Hepatocyte (in vitro differentiated cells): Measurements from ENCODE around the gene SCARF2. TPM values are rescaled to one million over a fixed set of nuclear protein-coding genes. Genes with fewer than 3 reads are reported as not detected.
A peak's percentile ranks its signal among the peaks of the same experiment; 100 is the strongest.

Experiments
- DNase-seq: peaks from one replicate; pipeline ENCODE4 v3.0.0-alpha.2; 2016; ENCODE audit warnings: low spot score
- H2AFZ ChIP-seq: fragments of 200-600 bp; sonication (generic); 2 replicates; pipeline ENCODE4 v1.6.0; 2016; ENCODE audit warnings: antibody characterized with exemption, mild to moderate bottlenecking
- H3K27ac ChIP-seq: fragments of 200-600 bp; sonication (generic); 2 replicates; pipeline ENCODE4 v1.5.1; 2016; ENCODE audit warnings: mild to moderate bottlenecking
- H3K27me3 ChIP-seq: fragments of 200-600 bp; sonication (generic); 2 replicates; pipeline ENCODE4 v1.6.1; 2016
- H3K36me3 ChIP-seq: fragments of 200-600 bp; sonication (generic); replicated peaks from 2 replicates; pipeline ENCODE4 v1.5.1; 2016; ENCODE audit warnings: low read depth; ENCODE audit not compliant: insufficient read depth
- H3K4me1 ChIP-seq: fragments of 200-600 bp; sonication (generic); 2 replicates; pipeline ENCODE4 v1.5.1; 2016; ENCODE audit warnings: mild to moderate bottlenecking, moderate library complexity; ENCODE audit not compliant: insufficient read depth
- H3K4me2 ChIP-seq: fragments of 200-600 bp; sonication (generic); 2 replicates; pipeline ENCODE4 v1.6.0; 2016
- H3K4me3 ChIP-seq: fragments of 200-600 bp; sonication (generic); 2 replicates; pipeline ENCODE4 v1.5.1; 2016; ENCODE audit warnings: mild to moderate bottlenecking
- H3K79me2 ChIP-seq: fragments of 200-600 bp; sonication (generic); 2 replicates; pipeline ENCODE4 v1.6.0; 2017; ENCODE audit warnings: mild to moderate bottlenecking
- H3K9me2 ChIP-seq: fragments of 200-600 bp; sonication (generic); replicated peaks from 2 replicates; pipeline ENCODE4 v1.6.0; 2017; ENCODE audit warnings: mild to moderate bottlenecking; ENCODE audit not compliant: insufficient read depth
- H3K9me3 ChIP-seq: fragments of 200-600 bp; sonication (generic); 2 replicates; pipeline ENCODE4 v1.5.1; 2016; ENCODE audit warnings: low read depth, mild to moderate bottlenecking
- H4K20me1 ChIP-seq: fragments of 200-600 bp; sonication (generic); 2 replicates; pipeline ENCODE4 v1.6.0; 2016; ENCODE audit warnings: mild to moderate bottlenecking; ENCODE audit not compliant: insufficient read depth, poor library complexity, severe bottlenecking
- EZH2 ChIP-seq: fragments of 200-600 bp; sonication (generic); IDR thresholded peaks from 2 replicates; pipeline ENCODE4 v1.6.1; 2016; ENCODE audit warnings: antibody characterized with exemption, mild to moderate bottlenecking, borderline replicate concordance
- EZH2phosphoT487 ChIP-seq: fragments of 200-600 bp; sonication (generic); IDR thresholded peaks from one replicate; pipeline ENCODE4 v1.6.1; 2018; ENCODE audit warnings: antibody characterized with exemption, mild to moderate bottlenecking, low read depth, moderate library complexity; ENCODE audit not compliant: unreplicated experiment, severe bottlenecking
- WGBS: methylation state at CpG from one replicate; pipeline ENCODE4 v1.1.6; 2016; ENCODE audit warnings: low lambda C conversion rate; ENCODE audit errors: missing lambda C conversion rate; 5-methylcytosine and 5-hydroxymethylcytosine counted together
- polyA plus RNA-seq: library from polyadenylated mRNA; unstranded; fragments of >200 nt; fragmentation: Nextera tagmentation; extraction: Ambion mirVana; gene quantifications from 2 replicates; pipeline ENCODE4 v1.2.1, GENCODE V29; 2016
- total RNA-seq: library from RNA; depleted of rRNA; stranded (reverse); fragments of >200 nt; gene quantifications from 2 replicates; pipeline ENCODE4 v1.2.3, GENCODE V29; 2014
- TF ChIP-seq, protein P1 (sequence below): fragments of 200-600 bp; sonication (generic); IDR thresholded peaks from 2 replicates; pipeline ENCODE4 v1.5.1; 2016; ENCODE audit warnings: antibody characterized with exemption, mild to moderate bottlenecking; ENCODE audit not compliant: poor library complexity

The SCARF2 gene
- total and polyA plus RNA-seq, 2 experiments from 2014 or later: 19.3 to 35.2 TPM

DNA sequence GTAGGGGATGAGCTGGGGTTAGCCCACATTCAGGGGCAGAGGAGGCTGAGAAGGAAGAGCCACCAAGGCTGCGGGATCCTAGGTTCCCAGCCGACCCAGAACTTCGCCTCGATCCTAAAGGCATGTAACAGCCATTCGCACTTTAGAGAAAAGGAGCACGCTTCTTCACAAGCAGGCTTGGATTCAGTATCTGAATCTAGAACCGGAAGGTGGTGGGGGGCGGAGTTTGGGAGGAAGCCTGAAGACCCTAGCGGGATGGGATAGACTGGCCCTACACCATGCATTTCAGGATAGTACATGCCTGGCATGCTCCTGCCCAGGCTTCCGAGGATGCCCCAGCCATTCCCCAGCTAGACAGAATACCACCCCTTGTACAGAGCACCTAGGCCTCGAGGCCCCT is 4.4 kb downstream of the SCARF2 start:
- H3K4me3 ChIP-seq: no peak overlapping the region
- H3K36me3 ChIP-seq: no peaks in the 10 kb centered on the region
- H3K4me1 ChIP-seq: peaks cover 37% of the 10 kb centered on the region
- no peak overlapping the region for H3K4me2 ChIP-seq
- no peak overlapping the region for H2AFZ ChIP-seq
- peaks cover 66% of the 10 kb centered on the region for H4K20me1 ChIP-seq
- DNase-seq: peak; percentile 4
- no peaks in the 10 kb centered on the region for H3K9me3 ChIP-seq
- 98% methylated on average over 11 of the region's 11 CpGs for whole genome bisulfite sequencing
- peaks cover 32% of the 10 kb centered on the region for H3K27me3 ChIP-seq
- H3K9me2 ChIP-seq: no peaks in the 10 kb centered on the region
- no peak overlapping the region for H3K27ac ChIP-seq
- peaks cover 65% of the 10 kb centered on the region for H3K79me2 ChIP-seq
- no peak for TF ChIP-seq EZH2phosphoT487
- no peak for TF ChIP-seq EZH2
- TF ChIP-seq, protein P1, sequence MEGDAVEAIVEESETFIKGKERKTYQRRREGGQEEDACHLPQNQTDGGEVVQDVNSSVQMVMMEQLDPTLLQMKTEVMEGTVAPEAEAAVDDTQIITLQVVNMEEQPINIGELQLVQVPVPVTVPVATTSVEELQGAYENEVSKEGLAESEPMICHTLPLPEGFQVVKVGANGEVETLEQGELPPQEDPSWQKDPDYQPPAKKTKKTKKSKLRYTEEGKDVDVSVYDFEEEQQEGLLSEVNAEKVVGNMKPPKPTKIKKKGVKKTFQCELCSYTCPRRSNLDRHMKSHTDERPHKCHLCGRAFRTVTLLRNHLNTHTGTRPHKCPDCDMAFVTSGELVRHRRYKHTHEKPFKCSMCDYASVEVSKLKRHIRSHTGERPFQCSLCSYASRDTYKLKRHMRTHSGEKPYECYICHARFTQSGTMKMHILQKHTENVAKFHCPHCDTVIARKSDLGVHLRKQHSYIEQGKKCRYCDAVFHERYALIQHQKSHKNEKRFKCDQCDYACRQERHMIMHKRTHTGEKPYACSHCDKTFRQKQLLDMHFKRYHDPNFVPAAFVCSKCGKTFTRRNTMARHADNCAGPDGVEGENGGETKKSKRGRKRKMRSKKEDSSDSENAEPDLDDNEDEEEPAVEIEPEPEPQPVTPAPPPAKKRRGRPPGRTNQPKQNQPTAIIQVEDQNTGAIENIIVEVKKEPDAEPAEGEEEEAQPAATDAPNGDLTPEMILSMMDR: no peak

DNA sequence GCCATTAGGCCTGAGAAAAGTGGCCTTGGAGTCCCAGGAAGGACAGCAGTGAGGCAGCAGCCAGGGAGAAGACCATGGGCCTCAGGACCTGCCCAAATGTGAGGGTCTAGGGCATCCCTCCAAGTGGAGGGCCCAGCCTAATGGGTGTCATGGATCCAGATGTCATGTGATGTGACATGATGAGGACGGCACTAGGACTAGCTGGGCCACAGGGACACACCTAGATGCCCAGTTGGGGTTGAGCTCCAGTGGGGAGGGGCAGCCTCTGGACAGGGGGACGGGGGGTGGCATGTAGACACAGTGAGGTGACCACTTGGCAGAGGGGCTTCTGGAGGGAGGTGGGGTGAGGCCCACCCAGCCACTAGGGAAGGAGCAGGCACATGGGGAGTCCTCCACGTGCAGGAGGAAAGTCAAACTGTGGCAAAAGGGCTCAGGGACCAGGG is 5.4 kb downstream of the SCARF2 start:
- Histone ChIP-seq H3K79me2 (peaks cover 65% of the 10 kb centered on the region), H3K9me2 (no peaks in the 10 kb centered on the region), H3K27me3 (peaks cover 31% of the 10 kb centered on the region), H3K4me2 (no peak overlapping the region), H3K4me1 (peaks cover 35% of the 10 kb centered on the region), H3K27ac (no peak overlapping the region), H2AFZ (no peak overlapping the region), H3K4me3 (no peak overlapping the region), H4K20me1 (peaks cover 66% of the 10 kb centered on the region), H3K36me3 (no peaks in the 10 kb centered on the region), H3K9me3 (no peaks in the 10 kb centered on the region)
- TF ChIP-seq, protein P1: no peak
- TF ChIP-seq EZH2phosphoT487 (no peak), EZH2 (no peak)
- no peak for DNase-seq
- WGBS: 91% methylated on average over 2 of the region's 3 CpGs

DNA sequence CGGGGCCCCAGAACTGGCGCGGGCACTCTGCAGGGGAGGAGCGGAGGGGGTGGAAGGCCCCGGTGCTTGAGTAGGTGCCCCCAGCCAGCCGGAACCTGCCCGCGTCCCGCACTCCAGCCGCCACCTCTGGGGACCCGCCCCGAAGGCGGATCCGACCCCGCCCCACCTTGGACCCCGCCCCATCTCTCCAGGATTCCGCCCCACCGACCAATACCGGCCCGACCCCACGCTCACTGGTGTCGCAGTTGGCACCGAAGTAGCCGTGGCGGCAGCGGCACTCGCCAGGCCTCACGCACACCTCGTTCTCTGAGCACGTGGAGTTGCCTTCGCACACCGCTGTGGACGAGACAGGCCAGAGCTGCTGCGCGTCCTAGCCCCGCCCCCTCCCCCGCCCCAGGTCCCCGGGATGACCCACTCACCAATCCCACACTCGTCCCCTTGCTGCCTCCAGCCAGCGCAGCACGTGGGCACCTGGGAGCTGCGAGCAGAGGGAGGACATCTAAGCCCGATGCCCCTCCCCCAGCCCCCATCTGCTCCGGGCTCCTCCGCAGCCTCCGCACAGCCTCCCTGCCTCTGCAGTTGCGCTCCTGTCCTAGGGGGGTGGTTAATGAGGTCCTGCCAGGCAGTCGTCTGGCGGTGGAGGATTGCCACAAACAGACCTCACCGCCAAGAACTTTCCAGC is 6.0 kb downstream of the SCARF2 start:
- Histone ChIP-seq H3K27me3 (peaks cover 25% of the 10 kb centered on the region), H3K27ac (no peak overlapping the region), H3K9me2 (no peaks in the 10 kb centered on the region), H3K4me2 (peak overlapping the region; percentile 89), H3K4me3 (no peak overlapping the region), H3K36me3 (no peaks in the 10 kb centered on the region), H4K20me1 (peaks cover 61% of the 10 kb centered on the region), H3K79me2 (peaks cover 59% of the 10 kb centered on the region), H3K4me1 (peaks cover 34% of the 10 kb centered on the region), H2AFZ (no peak overlapping the region), H3K9me3 (no peaks in the 10 kb centered on the region)
- peak; percentile 7 for DNase-seq
- whole genome bisulfite sequencing: 62% methylated on average over 20 of the region's 50 CpGs
- no peak for TF ChIP-seq EZH2phosphoT487
- TF ChIP-seq EZH2: no peak
- TF ChIP-seq, protein P1: no peak
